ACHN (cell line): ENCODE data around the gene C10orf105.
A peak's percentile ranks its signal among the peaks of the same experiment; 100 is the strongest.

Experiments used
- DNase-seq: peaks from one replicate; pipeline ENCODE4 v3.0.0-alpha.2; 2015
- in situ Hi-C: cut with HindIII; loops from 2 replicates; pipeline ENCODE4 v1.10.0; 2017; ENCODE audit warnings: low sequenced_read_pairs, low pct_ligation_motif_present, low pct_unique_long_range_greater_than_20kb

C10orf105 gene

GRCh38 chr10:71692598-71693306 is 26.8 kb downstream of the C10orf105 start:
- in situ Hi-C loops = no loop called here

GRCh38 chr10:71691405-71691804 is 28.2 kb downstream of the C10orf105 start:
- DNase-seq = no peak
- in situ Hi-C loops = no loop called here

More at GRCh38 chr10:71692598-71693306, 26.8 kb downstream of the C10orf105 start:
- DNase-seq = no peak

GRCh38 chr10:71690094-71690720 is 29.4 kb downstream of the C10orf105 start:
- DNase-seq = no peak
- in situ Hi-C loops = no loop called here

GRCh38 chr10:71688256-71688655 is 31.3 kb downstream of the C10orf105 start:
- in situ Hi-C loops = no loop called here
- DNase-seq = no peak

GRCh38 chr10:71687480-71687879 is 32.1 kb downstream of the C10orf105 start:
- in situ Hi-C loops = no loop called here
- no peak for DNase-seq

GRCh38 chr10:71687077-71687476 is 32.5 kb downstream of the C10orf105 start:
- no peak for DNase-seq

GRCh38 chr10:71685554-71686232 is 33.9 kb downstream of the C10orf105 start:
- in situ Hi-C loops = no loop called here
- no peak for DNase-seq

More at GRCh38 chr10:71687077-71687476, 32.5 kb downstream of the C10orf105 start:
- in situ Hi-C loops = no loop called here

- in situ Hi-C loops = no loop called here
- peak; percentile 18 for DNase-seq
These were observed 35.0 kb downstream of the C10orf105 start for GRCh38 chr10:71684356-71685173.

- DNase-seq = no peak
- in situ Hi-C loops = no loop called here
These were observed 36.3 kb downstream of the C10orf105 start for GRCh38 chr10:71683301-71683700.

- in situ Hi-C loops = no loop called here
- no peak for DNase-seq
These were observed 37.6 kb downstream of the C10orf105 start for GRCh38 chr10:71681977-71682376.

GRCh38 chr10:71679425-71679824 is 40.2 kb downstream of the C10orf105 start:
- no peak for DNase-seq
- in situ Hi-C loops = no loop called here

- in situ Hi-C loops = no loop called here
- DNase-seq = no peak
These were observed 41.3 kb downstream of the C10orf105 start for GRCh38 chr10:71678057-71678805.

- DNase-seq = no peak
- in situ Hi-C loops = no loop called here
These were observed 42.3 kb downstream of the C10orf105 start for GRCh38 chr10:71677261-71677660.

GRCh38 chr10:71675295-71675970 is 44.1 kb downstream of the C10orf105 start:
- in situ Hi-C loops = no loop called here
- DNase-seq = no peak

GRCh38 chr10:71671994-71672946 is 47.3 kb downstream of the C10orf105 start:
- in situ Hi-C loops = no loop called here
- no peak for DNase-seq

- in situ Hi-C loops = no loop called here
- no peak for DNase-seq
These were observed 52.2 kb downstream of the C10orf105 start for GRCh38 chr10:71667387-71667752.
